ENCODE measurements around the gene SLC22A6. TPM values are rescaled to one million over a fixed set of nuclear protein-coding genes. Genes with fewer than 3 reads are reported as not detected.

Gene SLC22A6
- total RNA-seq, 1 experiment from 2014 or later = not detected

DNA sequence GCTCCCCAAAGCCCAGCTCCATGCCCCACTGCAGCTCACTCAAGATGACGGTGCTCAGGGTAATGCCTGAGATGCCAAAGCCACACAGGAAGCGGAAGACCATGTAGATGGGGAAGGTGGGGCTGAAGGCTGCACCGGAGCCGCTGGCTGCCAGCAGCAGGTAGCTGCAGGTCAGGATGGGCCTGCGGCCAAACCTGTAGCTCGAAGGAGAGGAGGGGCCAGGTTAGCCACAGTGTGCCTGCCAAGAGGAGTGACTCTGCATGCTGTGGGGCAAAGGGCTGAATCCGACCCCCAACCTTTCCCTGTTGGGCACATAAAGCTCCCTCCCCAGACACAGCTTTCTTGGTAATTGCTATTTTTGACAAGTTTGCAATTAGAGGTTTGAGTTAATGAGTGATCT lies 14.9 kb upstream of the SLC22A6 start:
- ChIA-PET POLR2A (ENCODE audit: unreplicated experiment) (no interaction called here), CTCF (no interaction called here)
- no peaks in the 10 kb centered on the region for H3K4me1 ChIP-seq (replicated peaks; ENCODE audit: insufficient read depth)
- no peaks in the 10 kb centered on the region for H4K20me1 ChIP-seq (ENCODE audit: insufficient read depth)
- H2AFZ ChIP-seq = no peak overlapping the region
- H3K27ac ChIP-seq = no peak overlapping the region
- H3F3A ChIP-seq (ENCODE audit: insufficient read depth, low read depth) = no peaks in the 10 kb centered on the region
- no peak for TF ChIP-seq EZH2 (IDR thresholded peaks at IDR 0.05; ENCODE audit: low read depth)
- TF ChIP-seq, protein P1, sequence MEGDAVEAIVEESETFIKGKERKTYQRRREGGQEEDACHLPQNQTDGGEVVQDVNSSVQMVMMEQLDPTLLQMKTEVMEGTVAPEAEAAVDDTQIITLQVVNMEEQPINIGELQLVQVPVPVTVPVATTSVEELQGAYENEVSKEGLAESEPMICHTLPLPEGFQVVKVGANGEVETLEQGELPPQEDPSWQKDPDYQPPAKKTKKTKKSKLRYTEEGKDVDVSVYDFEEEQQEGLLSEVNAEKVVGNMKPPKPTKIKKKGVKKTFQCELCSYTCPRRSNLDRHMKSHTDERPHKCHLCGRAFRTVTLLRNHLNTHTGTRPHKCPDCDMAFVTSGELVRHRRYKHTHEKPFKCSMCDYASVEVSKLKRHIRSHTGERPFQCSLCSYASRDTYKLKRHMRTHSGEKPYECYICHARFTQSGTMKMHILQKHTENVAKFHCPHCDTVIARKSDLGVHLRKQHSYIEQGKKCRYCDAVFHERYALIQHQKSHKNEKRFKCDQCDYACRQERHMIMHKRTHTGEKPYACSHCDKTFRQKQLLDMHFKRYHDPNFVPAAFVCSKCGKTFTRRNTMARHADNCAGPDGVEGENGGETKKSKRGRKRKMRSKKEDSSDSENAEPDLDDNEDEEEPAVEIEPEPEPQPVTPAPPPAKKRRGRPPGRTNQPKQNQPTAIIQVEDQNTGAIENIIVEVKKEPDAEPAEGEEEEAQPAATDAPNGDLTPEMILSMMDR (conservative IDR thresholded peaks at IDR 0.05) = no peak
- BruUV-seq (replicated peaks) = no TSS peak
- no peaks in the 10 kb centered on the region for H3K9me2 ChIP-seq (ENCODE audit: insufficient read depth)
- H3K4me3 ChIP-seq = no peak overlapping the region
- DNase-seq = peak; percentile 18 to 43
- H3K9me3 ChIP-seq (ENCODE audit: insufficient read depth, low read depth) = no peaks in the 10 kb centered on the region
- H3K36me3 ChIP-seq (ENCODE audit: low read depth) = no peaks in the 10 kb centered on the region
- H3K79me2 ChIP-seq (ENCODE audit: low read depth) = no peaks in the 10 kb centered on the region
- H3K4me2 ChIP-seq = no peak overlapping the region
- intact Hi-C loops (cut with micrococcal nuclease; ENCODE audit: unreplicated experiment) = no loop called here
- H3K27me3 ChIP-seq (ENCODE audit: insufficient read depth, low read depth) = peaks cover 67% of the 10 kb centered on the region

GRCh38 chr11:62999156-62999555 lies 14.4 kb upstream of the SLC22A6 start:
- H4K20me1 ChIP-seq (ENCODE audit: insufficient read depth) = no peaks in the 10 kb centered on the region
- no peak overlapping the region for H3K4me3 ChIP-seq
- no peak overlapping the region for H3K27ac ChIP-seq
- DNase-seq = no peak
- H3K4me2 ChIP-seq = no peak overlapping the region
- CTCF ChIA-PET = no interaction called here
- H3K27me3 ChIP-seq (ENCODE audit: insufficient read depth, low read depth) = peaks cover 67% of the 10 kb centered on the region
- no peak overlapping the region for H2AFZ ChIP-seq
- no peaks in the 10 kb centered on the region for H3K9me3 ChIP-seq (ENCODE audit: insufficient read depth, low read depth)
- no peaks in the 10 kb centered on the region for H3K36me3 ChIP-seq (ENCODE audit: low read depth)
- H3K9me2 ChIP-seq (ENCODE audit: insufficient read depth) = no peaks in the 10 kb centered on the region
- H3K79me2 ChIP-seq (ENCODE audit: low read depth) = no peaks in the 10 kb centered on the region
- BruUV-seq (replicated peaks) = no TSS peak
- no peaks in the 10 kb centered on the region for H3K4me1 ChIP-seq (replicated peaks; ENCODE audit: insufficient read depth)
- no peaks in the 10 kb centered on the region for H3F3A ChIP-seq (ENCODE audit: insufficient read depth, low read depth)
- intact Hi-C loops (cut with micrococcal nuclease; ENCODE audit: unreplicated experiment) = no loop called here
- POLR2A ChIA-PET (ENCODE audit: unreplicated experiment) = no interaction called here
- no peak for TF ChIP-seq EZH2 (IDR thresholded peaks at IDR 0.05; ENCODE audit: low read depth)
- TF ChIP-seq, protein P1 (conservative IDR thresholded peaks at IDR 0.05) = no peak

DNA sequence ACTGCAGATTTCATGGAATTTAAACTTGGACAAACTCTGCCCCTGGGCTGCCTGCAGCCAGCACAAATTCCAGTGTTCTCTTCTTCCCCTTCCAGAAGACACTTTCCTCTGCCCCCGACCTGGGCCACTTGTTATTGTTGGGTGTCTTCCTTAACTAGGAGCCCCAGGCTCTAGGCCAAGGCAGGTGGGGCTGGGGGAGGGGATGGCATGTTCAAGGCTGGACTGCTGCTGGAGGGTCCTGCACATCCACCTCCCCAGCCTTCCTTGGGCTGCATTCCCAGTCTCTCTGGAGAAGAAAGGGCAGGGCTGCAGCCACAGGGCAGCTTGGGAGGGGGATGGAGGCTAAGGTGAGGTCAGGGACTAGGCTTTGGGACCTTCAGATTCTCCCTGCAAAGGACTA lies 11.5 kb upstream of the SLC22A6 start:
- intact Hi-C loops (cut with micrococcal nuclease; ENCODE audit: unreplicated experiment) = no loop called here
- H3K4me2 ChIP-seq = no peak overlapping the region
- H4K20me1 ChIP-seq (ENCODE audit: insufficient read depth) = no peaks in the 10 kb centered on the region
- no peak overlapping the region for H3K4me3 ChIP-seq
- ChIA-PET CTCF (no interaction called here), POLR2A (ENCODE audit: unreplicated experiment) (no interaction called here)
- no peaks in the 10 kb centered on the region for H3F3A ChIP-seq (ENCODE audit: insufficient read depth, low read depth)
- H3K9me3 ChIP-seq (ENCODE audit: insufficient read depth, low read depth) = no peaks in the 10 kb centered on the region
- no peak overlapping the region for H2AFZ ChIP-seq
- H3K27ac ChIP-seq = no peak overlapping the region
- BruUV-seq (replicated peaks) = no TSS peak
- peaks cover 89% of the 10 kb centered on the region for H3K27me3 ChIP-seq (ENCODE audit: insufficient read depth, low read depth)
- no peaks in the 10 kb centered on the region for H3K36me3 ChIP-seq (ENCODE audit: low read depth)
- TF ChIP-seq, protein P1 (conservative IDR thresholded peaks at IDR 0.05) = no peak
- no peaks in the 10 kb centered on the region for H3K4me1 ChIP-seq (replicated peaks; ENCODE audit: insufficient read depth)
- H3K79me2 ChIP-seq (ENCODE audit: low read depth) = no peaks in the 10 kb centered on the region
- H3K9me2 ChIP-seq (ENCODE audit: insufficient read depth) = no peaks in the 10 kb centered on the region
- DNase-seq = no peak

Data from PC-9 (cell line).